BJ (cell line): ENCODE data around the gene NELL1. TPM values are rescaled to one million over a fixed set of nuclear protein-coding genes. Genes with fewer than 3 reads are reported as not detected.

Experiments
- CTCF ChIA-PET: fragments of 350-600 bp; formaldehyde crosslinking; extraction: SDS; loops from one replicate; lab custom pipeline; 2021; ENCODE audit warnings: antibody characterized with exemption, inconsistent platforms; lab: Yijun Ruan, JAX
- POLR2A ChIA-PET: fragments of 300-600 bp; sonication (Branson Sonifier 250); formaldehyde crosslinking; extraction: SDS; loops from one replicate; lab custom pipeline; 2021; ENCODE audit warnings: antibody characterized with exemption; lab: Charles Lee
- DNase-seq: peaks from one replicate; pipeline ENCODE4 v3.0.0-alpha.2; 2011; ENCODE audit warnings: low read depth
- H3K27me3 ChIP-seq: 2 replicates; pipeline ENCODE4 v1.6.0; 2011; ENCODE audit warnings: low read length; ENCODE audit not compliant: control insufficient read depth, insufficient read depth
- H3K36me3 ChIP-seq: 2 replicates; pipeline ENCODE4 v1.5.1; 2011; ENCODE audit warnings: low read length; ENCODE audit not compliant: control insufficient read depth, insufficient read depth
- H3K4me3 ChIP-seq: 2 replicates; pipeline ENCODE4 v1.5.1; 2011; ENCODE audit warnings: low read depth, mild to moderate bottlenecking, control low read depth, low read length
- CTCF ChIP-seq: IDR thresholded peaks from 2 replicates; pipeline ENCODE4 v1.5.1; 2011; ENCODE audit warnings: low read depth, mild to moderate bottlenecking, control low read depth, inconsistent platforms, low read length, moderate library complexity; ENCODE audit not compliant: insufficient read depth
- polyA plus RNA-seq: library from polyadenylated mRNA; depleted of rRNA; stranded (reverse); fragments of >200 nt; gene quantifications from 2 replicates; pipeline ENCODE4 v1.2.3, GENCODE V29; 2011

The NELL1 gene
- polyA plus RNA-seq, 1 experiment: not detected

GRCh38 chr11:21427726-21428125, 758.3 kb downstream of the NELL1 start:
- no peak for TF ChIP-seq CTCF
- Histone ChIP-seq H3K27me3 (no peaks in the 10 kb centered on the region), H3K36me3 (no peaks in the 10 kb centered on the region), H3K4me3 (no peak overlapping the region)
- ChIA-PET CTCF (interaction anchor here (0.8 kb wide), 1 partner anchor 20 kb away, joined by 3 read pairs; no protein-coding TSS in a partner anchor), POLR2A (no interaction called here)
- DNase-seq: no peak

- no peaks in the 10 kb centered on the region for H3K36me3 ChIP-seq
- CTCF ChIA-PET: no interaction called here
These were observed 759.4 kb downstream of the NELL1 start for GRCh38 chr11:21428796-21429195.

GRCh38 chr11:21429401-21429800, 760.0 kb downstream of the NELL1 start:
- Histone ChIP-seq H3K4me3 (no peak overlapping the region), H3K27me3 (no peaks in the 10 kb centered on the region), H3K36me3 (no peaks in the 10 kb centered on the region)
- ChIA-PET CTCF (no interaction called here), POLR2A (no interaction called here)
- TF ChIP-seq CTCF: no peak
- DNase-seq: no peak

More at GRCh38 chr11:21428796-21429195, 759.4 kb downstream of the NELL1 start:
- POLR2A ChIA-PET: no interaction called here
- TF ChIP-seq CTCF: no peak
- DNase-seq: no peak
- no peaks in the 10 kb centered on the region for H3K27me3 ChIP-seq
- no peak overlapping the region for H3K4me3 ChIP-seq

GRCh38 chr11:21430537-21430936, 761.2 kb downstream of the NELL1 start:
- POLR2A ChIA-PET: no interaction called here
- no peak for DNase-seq
- no peak overlapping the region for H3K4me3 ChIP-seq
- CTCF ChIA-PET: no interaction called here
- H3K36me3 ChIP-seq: no peaks in the 10 kb centered on the region
- TF ChIP-seq CTCF: no peak
- no peaks in the 10 kb centered on the region for H3K27me3 ChIP-seq

- TF ChIP-seq CTCF: no peak
- H3K36me3 ChIP-seq: no peaks in the 10 kb centered on the region
- CTCF ChIA-PET: interaction anchor here (1.0 kb wide), 1 partner anchor 20 kb away, joined by 3 read pairs; no protein-coding TSS in a partner anchor
- no peaks in the 10 kb centered on the region for H3K27me3 ChIP-seq
- H3K4me3 ChIP-seq: no peak overlapping the region
- POLR2A ChIA-PET: no interaction called here
- no peak for DNase-seq
These were observed 777.7 kb downstream of the NELL1 start for GRCh38 chr11:21446939-21447590.
